ENCODE data around the gene SLC10A1.

DNA sequence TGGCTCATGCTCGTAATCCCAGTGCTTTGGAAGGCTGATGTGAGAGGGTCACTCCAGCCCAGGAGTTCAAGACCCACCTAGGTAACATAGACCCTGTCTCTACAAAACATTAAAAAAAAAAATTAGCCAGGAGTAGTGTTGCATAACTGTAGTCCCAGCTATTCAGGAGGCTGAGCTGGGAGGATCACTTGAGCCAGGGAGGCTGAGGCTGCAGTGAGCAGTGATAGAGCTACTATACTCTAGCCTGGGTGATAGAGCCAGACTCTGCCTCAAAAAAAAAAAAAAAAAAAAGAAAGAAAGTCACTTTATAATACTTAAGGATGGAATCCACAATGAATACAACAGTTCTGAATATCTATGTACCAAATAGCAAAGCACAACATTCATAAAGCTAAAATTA lies 10.2 kb upstream of the SLC10A1 start:
- no peak for TF ChIP-seq CTCF (IDR thresholded peaks at IDR 0.05; ENCODE audit: low read depth, low read length, poor library complexity, severe bottlenecking)
- no peak for TF ChIP-seq EZH2phosphoT487 (IDR thresholded peaks at IDR 0.05; ENCODE audit: borderline replicate concordance, low read length)

All from DOHH2 (cell line).